GM18505 (cell line): ENCODE measurements around the gene IGSF6.
"Not testable (repeated sequence)": the region's sequence is repeated elsewhere in the genome, so short reads cannot be mapped to it uniquely, and the experiment has no call there.

Source experiments
- ATAC-seq: cut with Tn5 transposase; IDR thresholded peaks from one replicate; pipeline ENCODE4 v1.9.1; 2021; ENCODE audit not compliant: unreplicated experiment
- POLR2A ChIP-seq: IDR thresholded peaks from 4 replicates; pipeline ENCODE4 v1.6.1; 2011; ENCODE audit warnings: borderline replicate concordance; ENCODE audit not compliant: insufficient read depth, insufficient read length; ENCODE audit errors: extremely low read depth

Gene IGSF6

DNA sequence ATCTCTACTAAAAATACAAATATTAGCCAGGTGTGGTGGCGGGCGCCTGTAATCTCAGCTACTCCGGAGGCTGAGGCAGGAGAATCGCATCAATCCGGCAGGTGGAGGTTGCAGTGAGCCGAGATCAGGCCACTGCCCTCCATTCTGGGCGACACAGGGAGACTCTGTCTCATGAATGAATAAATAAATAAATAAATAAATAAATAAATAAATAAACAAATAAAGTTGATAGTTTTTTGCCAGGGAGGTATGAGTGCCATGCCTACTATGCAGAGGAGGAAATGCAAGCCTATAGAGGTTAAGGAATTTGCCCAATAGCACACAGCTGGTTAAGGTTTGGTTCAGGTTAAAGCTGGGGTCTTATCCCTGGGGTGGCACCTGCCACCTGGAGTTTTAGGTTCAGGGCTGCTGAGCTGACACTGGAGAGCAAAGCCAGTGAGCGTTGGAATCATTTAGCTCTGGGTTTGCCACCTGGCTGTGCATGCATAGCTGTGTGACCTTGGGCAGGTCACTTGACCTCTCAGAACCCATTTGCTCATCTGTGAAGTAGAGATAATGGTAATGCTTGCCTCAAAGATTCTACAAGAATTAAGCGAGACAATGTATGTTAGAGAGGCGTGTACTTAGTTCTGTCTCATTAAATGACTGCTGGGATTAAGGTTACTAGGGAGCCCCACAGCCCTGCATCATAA is 12.5 kb upstream of the IGSF6 start:
- no peak for ATAC-seq
- no peak for TF ChIP-seq POLR2A

DNA sequence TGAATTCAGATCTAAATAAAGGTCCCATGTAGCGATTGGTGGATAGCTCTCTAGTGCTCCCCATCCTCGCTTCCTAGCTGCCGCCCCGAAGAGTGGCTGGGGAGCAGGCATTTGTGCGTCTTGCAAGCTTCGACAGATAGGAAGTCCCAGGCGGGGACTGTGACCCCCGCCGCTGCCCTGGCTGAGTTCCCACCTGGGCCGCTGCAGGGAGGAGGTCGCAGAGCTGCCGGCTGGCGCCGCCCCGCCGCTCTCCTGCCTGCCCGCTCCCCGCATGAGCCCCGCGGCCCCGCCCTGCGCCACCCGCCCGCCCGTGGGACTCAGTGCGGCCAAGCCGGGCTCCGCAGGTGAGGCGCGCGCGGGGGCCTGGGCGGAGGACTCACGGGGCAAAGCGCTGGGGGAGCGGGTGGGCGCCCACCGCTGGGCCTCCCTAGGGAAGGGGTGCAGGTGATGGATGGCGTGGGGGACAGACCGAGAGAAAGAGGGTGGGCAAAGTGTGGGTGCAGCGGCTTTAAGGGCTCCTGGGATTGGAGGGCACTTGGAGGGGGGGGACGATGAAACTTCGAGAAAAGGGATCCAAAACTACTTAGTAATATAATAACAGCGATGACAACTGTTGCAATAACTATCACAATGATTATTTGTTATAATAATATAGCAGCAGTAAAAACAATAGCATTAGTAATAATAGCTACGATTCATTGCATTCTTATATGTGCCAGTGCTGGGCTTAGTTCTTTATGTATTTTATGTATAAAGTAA is 11.7 kb upstream of the IGSF6 start, which contains the start of gene OTOA:
OTOA (plus strand) TSS at position 80 of the 759 bp plus-strand sequence. CDS start 14,547 bp downstream, outside the sequence.
- no peak for TF ChIP-seq POLR2A
- no peak for ATAC-seq

DNA sequence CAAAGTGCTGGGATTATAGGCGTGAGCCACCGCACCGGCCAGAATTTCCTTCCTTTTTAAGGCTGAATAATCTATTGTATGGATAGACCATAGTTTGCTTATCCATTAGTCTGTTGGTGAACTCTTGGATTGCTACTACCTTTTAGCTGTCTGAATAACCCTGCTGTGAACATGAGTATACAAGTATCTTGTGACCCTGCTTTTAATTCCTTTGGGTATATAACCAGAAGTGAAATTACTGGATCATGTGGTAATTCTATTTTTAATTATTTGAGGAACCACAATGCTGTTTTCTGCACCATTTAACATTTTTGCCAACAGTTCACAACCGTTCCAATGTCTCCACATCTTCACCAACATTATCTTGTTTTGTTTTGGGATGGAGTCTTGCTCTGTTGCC is 6.7 kb upstream of the IGSF6 start:
- no peak for ATAC-seq
- TF ChIP-seq POLR2A = no peak

DNA sequence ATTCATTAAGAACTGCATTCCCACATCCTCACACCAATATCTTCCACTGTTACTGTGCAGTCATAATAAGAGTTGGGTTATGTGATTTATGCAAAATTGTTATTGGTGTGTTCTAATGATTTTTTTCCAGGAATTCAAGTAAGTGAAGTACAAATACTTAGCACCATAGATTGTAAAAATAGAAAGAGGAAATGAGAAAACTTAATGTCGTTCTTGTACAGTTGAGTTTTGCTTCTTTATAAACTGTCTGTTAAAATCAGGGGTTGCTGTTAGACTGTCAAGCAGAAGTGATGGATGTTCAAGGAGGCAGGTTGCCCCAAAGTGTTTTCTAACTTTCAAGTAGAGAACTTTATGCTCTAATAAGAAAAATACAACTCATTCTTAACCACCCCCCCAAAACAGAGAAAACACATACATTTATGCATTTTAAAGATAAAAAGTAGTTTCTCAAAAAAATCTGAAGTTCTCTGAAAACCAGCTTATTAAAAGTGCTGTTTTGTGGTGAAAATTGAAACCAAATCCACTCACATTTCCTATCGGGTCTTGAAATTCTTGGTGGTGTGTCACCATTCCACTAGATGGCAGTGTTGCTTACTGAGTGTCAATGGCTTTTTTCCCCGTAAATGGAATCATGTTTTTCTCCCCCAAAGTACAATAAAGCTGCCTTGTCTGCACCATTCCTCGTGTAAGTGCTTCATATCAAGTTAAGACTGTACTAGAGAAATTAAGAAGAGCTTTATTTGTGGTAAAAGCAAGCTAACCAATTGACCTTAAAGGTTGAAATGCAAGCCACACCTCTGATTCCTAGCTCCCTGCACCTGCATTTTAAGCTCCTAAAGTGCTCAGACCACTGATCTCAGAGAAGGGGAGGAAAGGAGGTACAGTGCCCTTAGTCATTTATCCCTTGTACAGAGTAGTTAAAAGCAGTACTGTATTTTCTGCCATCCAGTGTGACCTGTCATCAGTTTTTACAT is 4.7 kb upstream of the IGSF6 start:
- peak; percentile 56 for ATAC-seq
- no peak for TF ChIP-seq POLR2A

DNA sequence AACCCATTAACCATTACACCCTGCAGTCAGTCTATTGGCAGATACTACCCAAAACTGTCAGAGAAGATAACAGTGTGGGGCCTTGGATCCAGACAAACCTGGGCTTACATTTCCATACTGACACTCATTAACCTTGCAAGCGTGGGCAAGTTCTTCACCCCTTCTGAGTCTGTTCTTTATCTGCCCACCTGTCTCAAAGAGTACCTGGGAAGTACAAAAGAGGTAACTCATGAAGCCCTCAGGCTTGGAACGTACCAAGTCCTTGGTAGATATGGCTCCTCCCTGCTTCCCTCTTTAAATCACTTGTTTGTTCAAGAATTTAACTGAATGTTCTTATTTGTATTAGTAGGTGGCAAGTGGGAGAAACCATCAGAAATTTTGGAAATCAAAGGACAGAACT is 2.5 kb upstream of the IGSF6 start:
- no peak for TF ChIP-seq POLR2A
- ATAC-seq = no peak

DNA sequence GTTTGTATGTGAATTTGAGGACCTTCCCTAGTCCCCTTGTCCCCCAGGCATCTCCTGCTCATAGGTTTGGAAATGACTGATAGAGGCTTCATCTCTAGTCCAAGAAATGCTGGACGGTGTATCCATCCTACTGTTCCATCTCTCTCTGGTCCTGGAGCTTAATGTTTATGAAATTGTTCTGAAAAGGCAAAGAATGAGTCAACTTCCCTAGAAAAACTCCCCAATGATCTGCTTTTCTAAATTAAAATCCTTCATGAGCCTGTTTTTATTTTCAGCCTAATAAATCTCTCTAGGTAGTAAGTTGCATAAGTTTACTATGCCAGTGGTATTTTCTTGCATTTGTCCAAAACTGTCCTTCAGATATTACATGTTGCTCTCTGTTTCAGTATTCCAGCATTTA is 2.1 kb upstream of the IGSF6 start:
- TF ChIP-seq POLR2A = no peak
- no peak for ATAC-seq

DNA sequence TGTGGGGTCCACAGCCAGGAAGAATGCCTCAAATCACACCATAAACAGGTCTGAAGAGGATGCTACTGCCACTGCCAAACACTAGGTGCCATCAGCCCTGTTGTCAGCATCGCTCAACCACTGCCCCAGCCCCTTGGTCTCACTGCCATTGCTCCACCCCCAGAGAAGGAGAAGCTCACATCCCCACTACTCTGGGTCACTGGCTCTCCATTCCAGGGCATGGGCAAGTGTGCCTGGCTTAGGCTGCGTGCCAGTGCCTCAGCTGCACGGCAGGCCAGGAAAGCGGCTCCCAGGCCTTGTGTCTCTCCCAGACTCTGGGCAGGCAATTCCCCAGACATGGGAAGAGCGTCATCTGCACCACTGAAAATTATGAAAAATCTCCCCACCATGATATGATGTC is 1.2 kb upstream of the IGSF6 start:
- ATAC-seq = no peak
- no peak for TF ChIP-seq POLR2A

DNA sequence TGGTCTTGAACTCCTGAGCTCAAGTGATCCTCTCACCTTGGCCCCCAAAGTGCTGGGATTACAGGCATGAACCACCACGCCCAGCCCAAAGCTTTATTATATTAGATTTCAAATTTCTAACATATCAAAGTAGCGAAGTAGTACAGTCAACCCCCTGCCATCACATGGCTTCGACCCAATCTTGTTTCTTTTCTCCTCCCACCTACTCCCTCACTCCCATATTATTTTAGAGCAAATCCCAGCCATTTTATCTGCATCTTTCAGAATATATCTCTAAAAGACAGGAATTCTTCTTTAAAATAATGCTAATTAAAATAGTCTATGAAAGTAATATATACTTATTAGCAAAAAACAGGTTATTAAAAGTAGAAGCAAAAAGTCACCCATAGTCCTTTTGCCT is 893 bp downstream of the IGSF6 start:
- TF ChIP-seq POLR2A = no peak
- no peak for ATAC-seq

DNA sequence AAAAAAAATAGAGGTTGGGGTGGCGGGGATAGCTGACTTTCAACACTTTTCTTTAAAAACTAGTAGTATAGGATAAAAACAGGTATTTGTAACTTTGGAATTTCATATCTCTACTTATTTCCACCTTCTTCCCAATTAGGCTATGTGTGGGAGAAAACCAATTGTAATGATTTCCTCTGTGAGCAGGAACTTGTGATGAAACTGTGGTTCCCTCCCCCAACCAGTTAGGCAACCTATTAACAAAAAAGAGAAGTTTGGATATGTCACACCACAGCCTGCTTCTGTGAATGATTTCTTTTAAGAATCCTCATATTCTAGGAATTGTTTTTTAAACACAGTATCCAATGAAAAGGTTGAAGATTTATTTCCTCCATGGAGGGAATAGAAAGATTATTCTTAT is 1.9 kb downstream of the IGSF6 start:
- no peak for TF ChIP-seq POLR2A
- no peak for ATAC-seq

DNA sequence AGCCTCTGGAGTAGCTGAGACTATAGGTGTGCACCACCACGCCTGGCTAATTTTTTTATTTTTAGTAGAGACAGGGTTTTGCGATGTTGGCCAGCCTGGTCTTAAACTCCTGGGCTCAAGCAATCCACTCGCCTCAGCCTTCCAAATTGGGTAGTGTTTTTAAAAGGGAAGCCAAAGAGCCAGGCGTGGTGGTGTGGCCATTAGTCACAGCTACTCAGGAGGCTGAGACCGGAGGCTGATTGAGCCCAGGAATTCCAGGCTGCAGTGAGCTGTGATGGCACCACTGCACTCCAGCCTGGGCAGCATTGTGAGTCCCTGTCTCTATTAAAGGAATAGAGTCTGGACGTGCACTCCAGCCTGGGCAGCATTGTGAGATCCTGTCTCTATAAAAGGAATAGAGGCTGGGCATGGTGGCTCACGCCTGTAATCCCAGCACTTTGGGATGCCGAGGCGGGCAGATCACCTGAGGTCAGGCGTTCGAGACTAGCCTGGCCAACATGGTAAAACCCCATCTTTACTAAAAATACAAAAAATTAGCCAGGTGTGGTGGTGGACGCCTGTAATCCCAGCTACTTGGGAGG is 2.5 kb downstream of the IGSF6 start:
- not testable (repeated sequence) for ATAC-seq

DNA sequence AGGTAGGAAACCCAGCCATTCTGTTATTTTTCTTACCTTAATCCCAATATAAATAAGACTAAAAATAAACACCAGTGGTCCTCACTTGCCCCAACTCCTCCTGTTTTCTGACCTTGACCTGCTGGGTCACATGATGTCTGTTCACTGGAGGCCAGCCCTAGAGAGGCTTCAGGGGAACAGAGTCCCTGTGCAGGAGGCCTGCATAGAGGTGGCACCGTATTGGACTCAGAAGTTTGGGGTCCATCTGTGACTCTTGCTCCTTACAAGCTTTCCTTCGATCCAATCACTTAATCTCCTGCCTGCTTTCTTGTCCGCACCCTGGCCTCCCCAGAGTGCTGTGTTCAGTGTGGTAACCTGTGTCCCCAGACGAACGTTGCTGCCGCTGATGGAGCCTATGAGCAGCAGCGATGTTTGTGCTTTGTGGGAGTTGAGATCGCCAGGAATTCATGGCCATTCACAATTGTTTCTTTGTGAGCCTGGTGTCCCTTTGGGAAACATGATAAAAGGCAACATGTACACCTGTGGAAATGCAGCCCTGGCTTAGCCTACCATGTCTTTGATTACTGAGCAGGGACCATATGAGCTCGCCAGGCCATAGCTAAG is 4.7 kb downstream of the IGSF6 start:
- peak; percentile 4 for ATAC-seq
- no peak for TF ChIP-seq POLR2A

DNA sequence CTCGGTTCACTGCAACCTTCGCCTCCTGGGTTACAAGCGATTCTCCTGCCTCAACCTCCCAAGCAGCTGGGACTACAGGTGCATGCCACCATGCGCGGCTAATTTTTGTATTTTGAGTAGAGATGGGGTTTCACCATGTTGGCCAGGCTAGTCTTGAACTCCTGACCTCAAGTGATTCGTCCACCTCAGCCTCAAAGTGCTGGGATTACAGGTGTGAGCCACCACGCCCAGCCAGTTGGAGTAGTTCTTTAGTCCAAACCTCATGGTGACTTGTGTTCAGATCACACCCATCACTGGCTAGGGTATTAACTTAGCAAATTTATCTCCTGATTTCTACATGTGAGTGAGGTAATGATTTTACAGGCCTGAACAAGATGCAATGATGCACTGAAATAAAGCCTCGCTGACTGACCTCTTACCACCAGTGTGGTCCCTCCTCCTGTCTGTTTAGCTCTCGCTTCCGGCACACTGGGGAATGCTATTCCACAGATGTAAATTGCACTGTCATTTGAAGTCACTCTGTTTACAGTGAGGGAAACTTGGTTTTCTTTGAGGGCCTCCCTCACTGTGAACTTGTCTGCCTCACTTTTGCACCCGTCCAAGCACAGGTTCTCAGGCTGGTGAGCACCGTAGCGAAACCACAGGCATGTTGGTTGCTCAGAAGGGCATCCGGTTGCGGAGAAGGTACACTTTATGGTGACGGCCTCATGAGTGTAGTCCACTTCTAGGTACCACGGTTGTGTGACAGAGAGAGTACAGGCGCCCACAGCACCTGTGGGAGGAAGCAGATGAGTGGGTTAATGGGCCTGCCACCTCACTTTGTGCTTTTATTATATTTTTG is 5.5 kb downstream of the IGSF6 start:
- ATAC-seq = peak; percentile 79
- no peak for TF ChIP-seq POLR2A
